Neuronal stem cell (in vitro differentiated cells): Measurements from ENCODE around the gene CRK.
"Not testable (repeated sequence)": the region's sequence is repeated elsewhere in the genome, so short reads cannot be mapped to it uniquely, and the experiment has no call there.

Source experiments
- DNase-seq: peaks from one replicate; pipeline ENCODE4 v3.0.0-alpha.2; 2013; ENCODE audit warnings: low spot score
- H2AFZ ChIP-seq: one replicate; pipeline ENCODE4 v1.6.1; 2013; ENCODE audit warnings: mild to moderate bottlenecking, low read length, inconsistent platforms
- H2AK5ac ChIP-seq: 2 replicates; pipeline ENCODE4 v1.6.1; 2013; ENCODE audit warnings: low read depth, mild to moderate bottlenecking, inconsistent platforms, low read length, moderate library complexity, mixed read lengths
- H2BK120ac ChIP-seq: 2 replicates; pipeline ENCODE4 v1.6.1; 2013; ENCODE audit warnings: low read depth, mild to moderate bottlenecking, inconsistent platforms, low read length, moderate library complexity, mixed read lengths
- H2BK12ac ChIP-seq: one replicate; pipeline ENCODE4 v1.6.1; 2013; ENCODE audit warnings: low read length, inconsistent platforms
- H2BK15ac ChIP-seq: 2 replicates; pipeline ENCODE4 v1.6.1; 2013; ENCODE audit warnings: mild to moderate bottlenecking, low read length, inconsistent platforms, mixed read lengths
- H2BK5ac ChIP-seq: one replicate; pipeline ENCODE4 v1.6.1; 2013; ENCODE audit warnings: inconsistent platforms, mild to moderate bottlenecking, low read length, moderate library complexity
- H3K14ac ChIP-seq: one replicate; pipeline ENCODE4 v1.6.1; 2013; ENCODE audit warnings: low read length, inconsistent platforms
- H3K18ac ChIP-seq: 2 replicates; pipeline ENCODE4 v1.6.1; 2013; ENCODE audit warnings: low read length, inconsistent platforms
- H3K23ac ChIP-seq: 2 replicates; pipeline ENCODE4 v1.6.1; 2013; ENCODE audit warnings: low read depth, mild to moderate bottlenecking, mixed read lengths, low read length, inconsistent platforms; ENCODE audit not compliant: poor library complexity
- H3K27ac ChIP-seq: replicated peaks from 3 replicates; pipeline ENCODE4 v1.5.1; 2013; ENCODE audit warnings: low read length, inconsistent platforms
- H3K27me3 ChIP-seq, 3 experiments: 2 replicates each; pipeline ENCODE4 v1.6.1; 2013; ENCODE audit warnings: low read length in 3 of 3, mild to moderate bottlenecking in 2 of 3, inconsistent platforms in 1 of 3, low read depth in 1 of 3, mixed read lengths in 1 of 3, moderate library complexity in 1 of 3; ENCODE audit not compliant: control insufficient read depth in 3 of 3, insufficient read depth in 3 of 3
- H3K36me3 ChIP-seq, 2 donors: replicated peaks in 1 of 2; 2 replicates each; pipeline ENCODE4 v1.6.1; 2013; ENCODE audit warnings: low read length in 2 of 2; ENCODE audit not compliant: control insufficient read depth in 2 of 2, insufficient read depth in 2 of 2
- H3K4ac ChIP-seq: 2 replicates; pipeline ENCODE4 v1.6.1; 2013; ENCODE audit warnings: inconsistent platforms, mild to moderate bottlenecking, low read length, moderate library complexity
- H3K4me1 ChIP-seq, 2 donors: 1 replicate in 1 of 2; 2 replicates in 1 of 2; pipeline ENCODE4 v1.6.1; 2013; ENCODE audit warnings: low read length in 2 of 2, low read depth in 1 of 2; ENCODE audit not compliant: control insufficient read depth in 2 of 2, insufficient read depth in 1 of 2
- H3K4me2 ChIP-seq: one replicate; pipeline ENCODE4 v1.6.1; 2013; ENCODE audit warnings: mild to moderate bottlenecking, low read length, inconsistent platforms; ENCODE audit not compliant: insufficient read depth, poor library complexity, severe bottlenecking
- H3K4me3 ChIP-seq, 2 donors: 2 replicates each; pipeline ENCODE4 v1.5.1; 2013; ENCODE audit warnings: low read length in 2 of 2, mild to moderate bottlenecking in 2 of 2, inconsistent platforms in 1 of 2, moderate library complexity in 1 of 2
- H3K79me1 ChIP-seq: one replicate; pipeline ENCODE4 v1.6.1; 2013; ENCODE audit warnings: low read depth, mild to moderate bottlenecking, inconsistent platforms, low read length, moderate library complexity
- H3K9ac ChIP-seq: one replicate; pipeline ENCODE4 v1.6.1; 2013; ENCODE audit warnings: mild to moderate bottlenecking, low read depth, low read length, inconsistent platforms; ENCODE audit not compliant: poor library complexity
- H3K9me3 ChIP-seq, 2 donors: replicated peaks in 1 of 2; 2 replicates each; pipeline versions ENCODE3 to v1.6.1; 2013; ENCODE audit warnings: low read length in 2 of 2, mild to moderate bottlenecking in 2 of 2, inconsistent platforms in 1 of 2, low read depth in 1 of 2, mixed read lengths in 1 of 2, moderate library complexity in 1 of 2; ENCODE audit not compliant: control insufficient read depth in 2 of 2, insufficient read depth in 1 of 2
- H4K8ac ChIP-seq: one replicate; pipeline ENCODE4 v1.6.1; 2013; ENCODE audit warnings: low read depth, mild to moderate bottlenecking, inconsistent platforms, low read length, moderate library complexity
- H4K91ac ChIP-seq: one replicate; pipeline ENCODE4 v1.6.1; 2013; ENCODE audit warnings: low read length, low read depth, mild to moderate bottlenecking, inconsistent platforms; ENCODE audit not compliant: poor library complexity
- WGBS, 2 donors: extraction: QIAGEN DNeasy Blood & Tissue Kit; methylation state at CpG; one replicate each; pipeline ENCODE4 v1.1.7; 2013; ENCODE audit warnings: missing lambda C conversion rate in 2 of 2, mixed read lengths in 1 of 2; ENCODE audit not compliant: insufficient read length in 2 of 2, insufficient replicate concordance in 1 of 2; ENCODE audit errors: extremely low coverage in 2 of 2; 5-methylcytosine and 5-hydroxymethylcytosine counted together

The CRK gene

DNA sequence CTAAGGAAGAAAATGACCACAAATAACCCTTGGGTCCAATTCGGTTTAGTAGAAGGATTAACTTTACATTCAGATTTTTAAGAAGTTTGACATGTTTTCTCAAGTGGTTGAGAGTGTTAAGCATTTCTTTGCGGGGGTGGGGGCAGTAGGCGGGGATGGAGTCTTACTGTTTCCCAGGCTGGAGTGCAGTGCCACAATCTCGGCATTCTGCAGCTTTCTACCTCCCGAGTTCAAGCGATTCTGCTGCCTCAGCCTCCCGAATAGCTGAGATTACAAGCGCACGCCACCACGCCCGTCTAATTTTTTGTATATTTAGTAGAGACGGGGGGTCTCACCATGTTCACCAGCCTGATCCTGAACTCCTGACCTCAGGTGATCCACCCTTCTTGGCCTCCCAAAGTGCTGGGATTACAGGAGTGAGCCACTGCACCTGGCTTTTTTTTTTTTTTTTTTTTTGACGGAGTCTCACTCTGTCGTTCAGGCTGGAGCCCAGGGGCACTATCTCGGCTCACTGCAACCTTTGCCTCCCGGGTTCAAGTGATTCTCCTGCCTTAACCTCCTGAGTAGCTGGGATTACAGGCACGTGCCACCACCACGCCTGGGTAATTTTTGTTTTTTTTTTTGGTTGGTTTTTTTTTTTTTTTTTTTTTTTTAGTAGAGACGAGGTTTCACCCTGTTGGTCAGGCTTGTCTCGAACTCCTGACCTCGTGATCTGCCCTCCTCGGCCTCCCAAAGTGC is 68.4 kb downstream of the CRK start:
- not testable (repeated sequence) for H3K4me1 ChIP-seq, H2BK15ac ChIP-seq, H3K79me1 ChIP-seq, H3K14ac ChIP-seq, H3K4me3 ChIP-seq, H4K91ac ChIP-seq, H3K23ac ChIP-seq, H2BK12ac ChIP-seq, H4K8ac ChIP-seq, H2AK5ac ChIP-seq, DNase-seq, H3K9ac ChIP-seq, H3K9me3 ChIP-seq, H3K4me2 ChIP-seq, H2BK120ac ChIP-seq, H3K27ac ChIP-seq, H3K4ac ChIP-seq, H3K18ac ChIP-seq, H2AFZ ChIP-seq, H3K27me3 ChIP-seq, H2BK5ac ChIP-seq
- H3K36me3 ChIP-seq: peaks cover 5 to 88% of the 10 kb centered on the region in 2 donors
- WGBS, 2 donors: no CpG with 5 or more reads among the region's 22 CpGs

DNA sequence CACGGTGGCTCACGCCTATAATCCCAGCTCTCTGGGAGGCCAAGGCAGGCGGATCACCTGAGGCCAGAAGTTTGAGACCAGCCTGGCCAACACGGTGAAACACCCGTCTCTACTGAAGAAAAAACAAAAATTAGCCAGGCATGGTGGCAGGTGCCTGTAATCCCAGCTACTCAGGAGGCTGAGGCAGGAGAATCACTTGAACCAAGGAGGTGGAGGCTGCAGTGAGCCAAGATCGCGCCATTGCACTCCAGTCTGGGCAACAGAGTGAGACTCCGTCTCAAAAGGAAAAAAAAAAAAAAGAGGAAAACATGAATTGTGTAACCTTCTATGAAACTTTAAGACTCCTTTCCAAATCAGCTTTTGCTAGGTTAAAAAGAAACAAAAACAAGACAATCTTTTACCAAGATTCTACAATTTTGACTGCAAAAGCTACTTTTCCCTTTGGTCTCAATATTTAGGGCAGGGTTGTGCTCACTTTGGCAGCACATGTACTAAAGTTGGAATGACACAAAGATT is 69.3 kb downstream of the CRK start:
- H2BK120ac ChIP-seq, H3K4me2 ChIP-seq, H3K4me1 ChIP-seq, H3K4ac ChIP-seq, H2AFZ ChIP-seq, H3K23ac ChIP-seq, H3K4me3 ChIP-seq, H3K9me3 ChIP-seq, H2AK5ac ChIP-seq, H2BK12ac ChIP-seq, H3K14ac ChIP-seq, H3K27me3 ChIP-seq, H3K79me1 ChIP-seq, H2BK15ac ChIP-seq, H3K9ac ChIP-seq, H3K18ac ChIP-seq, DNase-seq, H4K8ac ChIP-seq, H2BK5ac ChIP-seq, H4K91ac ChIP-seq, H3K27ac ChIP-seq: not testable (repeated sequence)
- H3K36me3 ChIP-seq: peaks cover 5 to 86% of the 10 kb centered on the region in 2 donors
- no CpG with 5 or more reads among the region's 8 CpGs for WGBS, 2 donors

DNA sequence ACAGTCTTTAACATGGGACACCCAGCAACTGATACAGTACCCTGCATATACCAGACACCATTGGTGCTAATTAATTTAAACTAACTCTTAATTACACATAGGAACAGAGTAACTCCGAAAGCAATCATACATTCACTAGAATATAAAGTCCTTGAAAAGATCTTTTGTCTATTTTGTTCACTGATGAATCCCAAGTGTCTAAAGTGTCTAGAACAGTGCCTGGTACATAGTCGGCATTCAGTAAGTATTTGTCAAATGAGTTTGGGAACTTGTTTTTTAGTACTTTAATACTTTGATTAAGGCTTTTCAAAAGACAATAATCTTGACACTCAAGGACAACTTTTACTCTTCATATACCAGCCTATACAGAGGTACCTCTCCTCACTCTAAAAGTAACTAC is 69.8 kb downstream of the CRK start:
- Histone ChIP-seq H4K8ac (no peak overlapping the region), H2BK12ac (no peak overlapping the region), H3K18ac (no peak overlapping the region), H4K91ac (no peak overlapping the region), H2BK5ac (no peak overlapping the region), H3K9me3 (no peaks in the 10 kb centered on the region), H3K14ac (no peak overlapping the region), H3K4me3 (no peak overlapping the region), H3K27me3 (no peaks in the 10 kb centered on the region), H3K23ac (no peak overlapping the region), H3K27ac (no peak overlapping the region), H3K4me2 (no peak overlapping the region), H3K4ac (no peak overlapping the region), H3K9ac (no peak overlapping the region), H3K36me3 (peaks cover 4 to 86% of the 10 kb centered on the region in 2 donors), H3K4me1 (peaks cover 0 to 1% of the 10 kb centered on the region in 2 donors), H3K79me1 (no peaks in the 10 kb centered on the region), H2AFZ (no peak overlapping the region), H2BK120ac (no peak overlapping the region), H2BK15ac (no peak overlapping the region), H2AK5ac (no peak overlapping the region)
- DNase-seq: no peak
- WGBS, 2 donors: no CpG with 5 or more reads among the region's 2 CpGs

DNA sequence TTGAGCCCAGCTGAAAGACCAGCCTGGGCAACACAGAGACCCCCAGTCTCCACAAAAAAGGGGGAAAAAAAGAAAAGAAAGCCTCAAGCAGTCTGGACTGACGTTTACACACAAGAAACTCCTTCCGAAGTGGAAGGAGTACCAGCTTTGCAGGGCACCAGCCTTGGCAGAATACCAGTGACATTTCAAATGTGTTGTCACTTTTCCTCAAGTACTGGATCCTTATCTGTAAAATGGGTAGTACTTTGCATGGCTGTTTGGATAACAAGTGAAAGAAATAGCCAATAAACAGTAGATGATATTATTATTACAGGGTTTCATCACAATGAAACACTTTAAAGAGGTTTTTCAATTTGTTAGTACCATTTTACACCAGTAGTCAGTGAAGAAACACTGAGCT is 70.2 kb downstream of the CRK start:
- WGBS, 2 donors: no CpG with 5 or more reads among the region's 2 CpGs
- no peaks in the 10 kb centered on the region for H3K9me3 ChIP-seq
- no peak overlapping the region for H4K91ac ChIP-seq
- no peak overlapping the region for H3K4me3 ChIP-seq
- no peak overlapping the region for H3K9ac ChIP-seq
- no peak overlapping the region for H3K14ac ChIP-seq
- H3K4me1 ChIP-seq: peaks cover 0 to 1% of the 10 kb centered on the region in 2 donors
- no peak overlapping the region for H3K23ac ChIP-seq
- no peak for DNase-seq
- no peaks in the 10 kb centered on the region for H3K27me3 ChIP-seq
- H2AFZ ChIP-seq: no peak overlapping the region
- H4K8ac ChIP-seq: no peak overlapping the region
- H2BK120ac ChIP-seq: no peak overlapping the region
- no peak overlapping the region for H2BK12ac ChIP-seq
- no peak overlapping the region for H3K18ac ChIP-seq
- H3K79me1 ChIP-seq: no peaks in the 10 kb centered on the region
- no peak overlapping the region for H2AK5ac ChIP-seq
- H3K27ac ChIP-seq: no peak overlapping the region
- H3K4ac ChIP-seq: no peak overlapping the region
- no peak overlapping the region for H2BK5ac ChIP-seq
- no peak overlapping the region for H2BK15ac ChIP-seq
- H3K4me2 ChIP-seq: no peak overlapping the region
- H3K36me3 ChIP-seq: peaks cover 4 to 86% of the 10 kb centered on the region in 2 donors
